SK-N-SH (cell line): Measurements from ENCODE around the gene TCIRG1.

Experiments
- CTCF ChIP-seq: fragments of 200-600 bp; sonication (generic); IDR thresholded peaks from 2 replicates; pipeline ENCODE4 v1.6.1; 2017; ENCODE audit warnings: antibody characterized with exemption, mild to moderate bottlenecking, moderate library complexity
- EP300 ChIP-seq, 2 experiments: IDR thresholded peaks; 2 replicates each; pipeline versions ENCODE4 v1.4.0 to v1.6.1; 2012; ENCODE audit warnings: borderline replicate concordance in 1 of 2, low read depth in 1 of 2, low read length in 1 of 2
- MAX ChIP-seq: IDR thresholded peaks from 2 replicates; pipeline ENCODE4 v1.4.0; 2012; ENCODE audit warnings: low read depth
- RAD21 ChIP-seq: IDR thresholded peaks from 2 replicates; pipeline ENCODE4 v1.6.1; 2012; ENCODE audit warnings: mild to moderate bottlenecking, low read length
- SIN3A ChIP-seq: IDR thresholded peaks from 2 replicates; pipeline ENCODE4 v1.6.1; 2012; ENCODE audit warnings: low read depth, mild to moderate bottlenecking, low read length, moderate library complexity, borderline replicate concordance
- TCF12 ChIP-seq: IDR thresholded peaks from 2 replicates; pipeline ENCODE4 v1.4.0; 2012

GRCh38 chr11:68040101-68040956, 1.5 kb downstream of the TCIRG1 start:
- TF ChIP-seq TCF12 (no peak), CTCF (no peak), MAX (no peak), EP300 (IDR thresholded peaks at IDR 0.05; ENCODE audit: borderline replicate concordance in 1 of 2, low read depth in 1 of 2, low read length in 1 of 2) (0 out of 4 replicates have a peak, but pooled peaks of 1 of the 2 experiments have one; percentile 10), SIN3A (no peak), RAD21 (no peak)
